PC-9 (cell line): ENCODE measurements around the gene PRCD.

ENCODE experiments used
- CTCF ChIP-seq: fragments of 200-600 bp; sonication (generic); conservative IDR thresholded peaks from 2 replicates; pipeline ENCODE4 v1.6.1; 2017; ENCODE audit warnings: mixed run types, antibody characterized with exemption, mild to moderate bottlenecking, moderate library complexity
- EZH2 ChIP-seq: fragments of 200-600 bp; sonication (generic); IDR thresholded peaks from 2 replicates; pipeline ENCODE4 v1.8.0; 2017; ENCODE audit warnings: antibody characterized with exemption, low read depth

- no peak for TF ChIP-seq CTCF
- TF ChIP-seq EZH2, result no peak
Observed at GRCh38 chr17:76554131-76554530, 14.3 kb downstream of the PRCD start.
